HG03066 (cell line): ENCODE data around the gene PPP2R3A.
"Not testable (repeated sequence)": the region's sequence is repeated elsewhere in the genome, so short reads cannot be mapped to it uniquely, and the experiment has no call there.

Experiments
- ATAC-seq: cut with Tn5 transposase; IDR thresholded peaks from one replicate; pipeline ENCODE4 v1.9.1; 2021; ENCODE audit warnings: low read depth; ENCODE audit not compliant: unreplicated experiment

PPP2R3A gene

DNA sequence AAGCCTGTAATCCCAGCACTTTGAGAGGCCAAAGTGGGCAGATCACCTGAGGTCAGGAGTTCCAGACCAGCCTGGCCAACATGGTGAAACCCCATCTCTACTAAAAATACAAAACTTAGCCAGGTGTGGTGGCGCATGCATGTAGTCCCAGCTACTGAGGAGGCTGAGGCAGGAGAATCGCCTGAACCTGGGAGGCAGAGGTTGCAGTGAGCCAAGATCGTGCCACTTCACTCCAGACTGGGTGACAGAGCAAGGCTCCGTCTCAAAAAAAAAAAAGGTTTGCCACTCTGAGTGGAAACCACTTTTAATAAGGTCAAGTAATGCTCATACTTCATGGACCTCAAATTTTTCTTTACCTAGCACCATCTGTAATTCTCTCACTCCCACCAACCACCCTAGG lies 178.9 kb downstream of the PPP2R3A start:
- ATAC-seq: not testable (repeated sequence)

DNA sequence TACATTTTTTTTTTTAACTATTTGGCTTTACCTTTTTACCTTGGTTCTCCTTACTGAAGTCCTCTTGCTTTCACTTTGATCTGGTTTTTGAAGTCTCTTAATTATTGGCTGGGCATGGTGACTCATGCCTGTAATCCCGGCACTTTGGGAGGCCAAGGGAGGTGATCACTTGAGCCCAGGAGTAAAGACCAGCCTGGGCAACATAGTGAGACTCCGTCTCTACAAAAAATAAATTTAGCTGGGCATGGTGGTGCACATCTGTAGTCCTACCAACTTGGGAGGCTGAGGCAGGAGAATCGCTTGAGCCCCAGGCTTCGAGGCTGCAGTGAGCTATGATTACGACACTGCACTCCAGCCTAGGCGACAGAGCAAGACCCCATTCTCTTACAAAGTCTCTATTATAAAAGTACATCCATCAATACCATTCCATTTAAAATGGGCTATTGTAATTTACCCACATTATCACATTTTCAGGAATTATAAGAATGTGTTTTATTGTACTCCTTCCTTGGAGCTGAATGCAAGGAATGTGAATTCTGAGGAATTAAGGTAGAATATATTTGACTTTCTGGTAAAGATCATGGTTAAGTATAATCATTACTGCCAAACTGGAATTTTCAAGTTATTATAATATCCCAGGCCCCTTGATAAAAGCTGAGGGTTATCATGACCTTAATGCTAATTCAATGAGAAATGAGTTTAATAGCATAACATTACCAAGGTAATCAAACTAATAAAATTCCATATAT lies 181.6 kb downstream of the PPP2R3A start:
- ATAC-seq: no peak

DNA sequence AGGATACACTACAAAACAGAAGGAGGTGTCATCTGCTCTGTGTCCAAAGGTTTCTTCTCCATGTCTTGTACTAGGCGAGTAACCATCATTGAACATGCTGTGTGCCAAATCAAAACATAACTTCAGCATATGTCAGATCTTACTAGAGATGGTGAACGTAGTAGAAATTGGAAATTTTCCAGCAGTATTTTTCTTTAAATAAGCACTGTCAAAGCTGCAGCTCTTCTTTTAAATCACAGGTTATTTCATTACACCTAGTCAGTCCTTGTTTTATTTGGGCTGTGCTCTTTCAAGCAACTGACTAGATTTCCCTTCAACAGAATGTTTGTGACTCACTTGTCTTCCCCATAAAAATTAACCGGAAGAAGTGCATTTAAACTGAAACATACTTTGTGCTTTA lies 184.1 kb downstream of the PPP2R3A start:
- ATAC-seq: no peak

DNA sequence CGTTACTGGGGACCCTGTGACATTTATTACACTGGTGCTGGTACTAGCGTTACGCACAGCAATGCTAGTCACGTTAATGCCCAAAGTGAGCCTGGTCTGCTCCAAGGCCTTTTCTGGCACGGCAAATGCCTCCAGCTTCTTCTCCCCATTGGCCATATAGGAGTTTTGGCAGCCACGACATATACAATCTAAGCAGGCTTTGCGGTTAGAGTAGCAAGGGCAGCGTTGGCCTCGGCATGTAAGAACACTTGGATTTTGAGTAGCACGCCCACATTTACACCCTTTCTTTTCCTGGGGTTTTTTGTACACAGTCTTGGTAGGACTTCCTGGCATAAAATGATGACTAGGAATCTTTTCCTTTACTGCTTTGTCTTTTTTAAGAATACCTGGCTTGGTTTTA lies 185.7 kb downstream of the PPP2R3A start:
- no peak for ATAC-seq

DNA sequence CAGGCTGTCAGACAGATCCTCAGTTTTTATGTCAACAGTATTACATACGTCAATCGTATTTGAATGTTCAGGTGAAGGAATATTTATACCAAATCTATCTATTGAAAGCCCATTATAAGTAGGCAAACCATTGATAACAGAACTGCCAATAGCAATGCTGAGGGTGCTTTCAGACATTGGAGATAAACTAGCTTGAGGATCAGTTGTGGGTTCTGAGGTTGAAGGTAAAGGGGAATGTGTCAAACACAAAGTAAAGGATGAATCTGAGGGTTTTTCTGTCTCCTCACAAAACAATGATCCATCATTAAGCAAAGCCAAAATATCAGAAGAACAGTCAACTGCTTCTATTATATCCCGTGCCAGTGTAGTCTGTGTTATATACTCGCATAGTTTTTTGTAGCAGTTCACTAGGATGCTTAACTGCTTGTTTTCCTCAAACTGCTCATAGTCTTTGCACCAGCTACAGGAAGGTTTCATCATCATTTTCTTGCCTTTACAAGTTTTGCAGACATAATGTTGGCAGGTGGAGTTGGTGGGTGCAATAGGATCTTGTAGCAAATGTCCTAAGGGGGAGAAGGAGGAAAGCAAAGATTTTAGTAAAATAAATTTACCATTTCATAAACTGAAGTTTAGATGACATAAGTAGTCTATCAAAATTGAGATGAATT lies 186.8 kb downstream of the PPP2R3A start:
- ATAC-seq: no peak

DNA sequence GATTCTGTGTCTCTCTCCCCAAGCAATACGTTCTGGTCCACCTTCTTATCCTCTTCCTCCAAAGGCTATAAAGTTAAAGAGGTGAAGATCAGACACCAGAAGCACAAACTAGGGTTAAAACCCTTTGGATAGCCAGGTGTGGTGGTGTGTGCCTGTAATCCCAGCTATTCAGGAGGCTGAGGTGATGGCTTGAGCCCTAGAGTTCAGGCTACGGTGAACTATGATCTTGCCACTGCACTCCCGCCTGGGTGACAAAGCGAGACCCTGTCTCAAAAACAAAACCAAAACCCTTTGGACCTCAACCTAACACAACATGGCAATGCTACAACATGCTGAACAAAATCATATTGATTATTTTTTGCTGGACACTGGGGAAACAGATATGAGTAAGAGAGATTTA lies 187.4 kb downstream of the PPP2R3A start:
- no peak for ATAC-seq

DNA sequence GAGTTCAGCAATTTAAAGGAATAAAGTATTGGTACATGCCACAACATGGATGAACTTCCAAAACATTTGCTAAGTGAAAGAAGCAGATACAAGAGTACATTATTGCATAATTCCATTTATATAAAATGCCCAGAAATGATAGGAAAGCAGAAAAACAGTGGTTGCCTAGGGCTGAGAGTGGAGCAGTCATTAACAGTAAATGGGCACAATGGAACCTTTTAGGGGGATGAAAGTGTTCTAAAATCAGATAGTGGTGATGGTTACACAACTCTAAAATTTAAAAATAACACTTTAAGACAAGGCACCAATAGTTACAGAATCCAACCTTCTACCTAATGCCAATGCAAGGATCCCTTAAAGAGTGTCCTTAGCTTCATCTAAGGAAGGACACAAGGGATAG lies 196.0 kb downstream of the PPP2R3A start:
- no peak for ATAC-seq

DNA sequence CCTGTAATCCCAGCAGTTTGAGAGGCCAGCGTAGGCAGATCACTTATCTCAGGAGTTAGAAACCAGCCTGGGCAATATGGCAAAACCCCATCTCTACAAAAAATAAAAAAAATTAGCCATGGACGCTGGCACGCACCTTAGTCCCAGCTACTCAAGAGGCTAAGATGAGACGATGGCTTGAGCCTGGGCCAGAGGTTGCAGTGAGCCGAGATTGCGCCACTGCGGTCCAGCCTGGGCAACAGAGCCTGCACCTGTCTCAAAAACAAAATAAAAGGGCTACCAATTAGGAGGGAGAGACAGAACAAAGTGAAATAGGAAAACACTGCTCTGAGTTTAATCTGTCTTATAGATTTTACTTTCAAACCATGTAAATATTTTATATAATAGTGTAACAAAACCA lies 196.8 kb downstream of the PPP2R3A start:
- ATAC-seq: no peak

DNA sequence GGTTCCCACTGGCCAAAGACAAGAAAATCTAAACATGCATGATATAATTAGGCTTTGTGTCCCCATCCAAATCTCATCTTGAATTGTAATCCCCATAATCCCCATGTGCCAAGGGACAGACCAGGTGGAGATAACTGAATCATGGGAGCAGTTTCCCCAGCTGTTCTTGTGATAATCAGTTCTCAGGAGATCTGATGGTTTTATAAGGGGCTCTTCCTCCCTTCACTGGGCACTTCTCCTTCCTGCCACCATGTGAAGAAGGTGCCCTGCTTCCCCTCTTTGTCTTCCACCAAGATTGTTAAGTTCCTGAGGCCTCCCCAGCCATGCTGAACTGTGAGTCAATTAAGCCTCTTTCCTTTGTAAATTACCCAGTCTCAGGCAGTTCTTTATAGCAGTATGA lies 198.1 kb downstream of the PPP2R3A start:
- ATAC-seq: not testable (repeated sequence)

DNA sequence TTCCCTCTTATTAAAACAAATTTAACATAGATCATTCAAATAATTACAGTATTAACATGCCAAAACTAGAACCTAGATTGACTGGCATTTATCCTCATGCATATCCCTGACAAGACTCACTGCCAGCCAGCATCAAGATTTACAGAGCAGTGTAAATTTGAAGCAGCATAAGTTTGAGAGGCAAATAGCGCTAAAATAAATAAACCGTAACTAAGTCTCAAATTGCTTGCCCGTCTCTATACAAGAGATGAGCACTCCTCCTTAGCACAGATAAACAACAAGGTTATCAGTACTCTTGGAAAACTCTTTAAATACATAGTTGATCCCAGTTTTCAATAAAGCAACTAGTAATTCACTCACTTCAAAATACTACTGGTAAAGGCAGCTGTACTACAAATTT lies 201.0 kb downstream of the PPP2R3A start:
- ATAC-seq: no peak

DNA sequence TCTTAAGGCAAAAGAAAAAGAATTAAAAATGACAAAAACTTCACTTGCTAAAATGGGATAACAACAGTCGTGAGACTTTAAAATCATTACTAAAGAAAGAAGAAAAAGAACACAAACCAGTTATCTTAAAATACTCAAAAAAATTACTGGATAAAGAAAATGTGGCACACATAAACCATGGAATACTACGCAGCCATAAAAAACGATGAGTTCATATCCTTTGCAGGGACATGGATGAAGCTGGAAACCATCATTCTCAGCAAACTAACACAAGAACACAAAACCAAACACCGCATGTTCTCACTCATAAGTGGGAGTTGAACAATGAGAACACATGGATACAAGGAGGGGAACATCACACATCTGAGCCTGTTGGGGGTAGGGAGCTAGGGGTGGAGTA lies 202.7 kb downstream of the PPP2R3A start:
- not testable (repeated sequence) for ATAC-seq

DNA sequence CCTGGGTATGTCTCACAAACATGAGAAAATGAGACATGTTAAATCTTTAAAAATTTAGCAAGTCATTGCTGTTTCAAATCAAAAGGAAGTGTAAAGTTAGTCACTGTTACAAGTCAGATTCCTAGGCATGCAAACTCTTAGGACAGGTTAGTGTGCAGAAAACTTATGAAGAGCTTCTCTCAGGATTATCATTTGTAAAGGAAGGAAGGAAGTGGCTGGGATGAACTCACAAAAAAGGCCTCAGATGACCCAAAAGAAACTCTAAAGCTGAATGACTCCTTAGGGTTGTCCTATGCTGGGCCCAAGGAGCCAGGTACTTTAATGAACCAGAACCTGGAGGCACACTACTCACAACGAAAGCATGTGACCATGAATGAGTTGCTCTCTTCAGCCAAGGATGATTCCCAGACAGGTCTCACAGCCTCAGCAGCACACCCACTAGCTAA lies 205.6 kb downstream of the PPP2R3A start:
- no peak for ATAC-seq

DNA sequence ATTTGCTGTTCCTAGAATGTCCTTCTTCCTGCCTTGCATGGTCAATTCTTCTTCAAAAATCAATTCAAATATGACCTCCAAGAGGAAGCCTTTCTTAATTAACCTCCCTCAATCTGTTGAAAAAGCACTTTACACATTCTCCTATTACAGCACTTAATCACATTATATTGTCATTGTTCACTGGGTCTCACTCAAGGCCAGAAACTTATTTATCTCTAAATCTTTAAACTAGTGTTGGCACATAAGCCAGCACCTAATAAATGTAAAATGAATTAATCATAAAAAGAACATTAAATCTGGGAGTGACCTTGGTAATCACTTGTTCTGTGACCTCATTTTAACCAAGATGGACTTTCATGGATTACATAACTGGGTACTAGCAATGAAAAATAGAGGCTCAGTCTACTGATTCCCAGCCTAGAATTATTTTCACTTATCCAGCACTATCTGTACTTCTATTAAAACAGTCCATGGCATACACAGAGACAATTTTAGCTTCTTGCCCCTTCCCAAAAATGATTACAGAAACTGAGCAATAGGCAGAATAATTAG lies 208.5 kb downstream of the PPP2R3A start:
- no peak for ATAC-seq

DNA sequence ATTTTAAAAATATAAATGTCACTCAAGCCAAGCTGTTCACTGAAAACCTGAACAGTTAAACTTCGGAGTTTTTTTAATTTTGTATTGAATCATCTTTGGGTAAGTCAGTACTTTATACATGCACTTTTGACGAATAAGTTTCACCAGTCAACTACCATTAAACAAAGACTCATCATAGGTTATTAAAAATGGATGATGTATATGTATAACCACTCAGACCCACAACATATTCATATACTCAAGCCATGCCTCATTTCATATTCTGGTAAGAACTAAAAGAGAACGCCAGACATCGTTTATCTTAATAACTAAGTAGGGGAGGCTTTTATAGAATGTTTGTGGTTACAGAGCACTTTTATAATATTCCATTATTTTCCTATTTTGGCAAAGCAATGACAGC lies 212.3 kb downstream of the PPP2R3A start:
- ATAC-seq: no peak

DNA sequence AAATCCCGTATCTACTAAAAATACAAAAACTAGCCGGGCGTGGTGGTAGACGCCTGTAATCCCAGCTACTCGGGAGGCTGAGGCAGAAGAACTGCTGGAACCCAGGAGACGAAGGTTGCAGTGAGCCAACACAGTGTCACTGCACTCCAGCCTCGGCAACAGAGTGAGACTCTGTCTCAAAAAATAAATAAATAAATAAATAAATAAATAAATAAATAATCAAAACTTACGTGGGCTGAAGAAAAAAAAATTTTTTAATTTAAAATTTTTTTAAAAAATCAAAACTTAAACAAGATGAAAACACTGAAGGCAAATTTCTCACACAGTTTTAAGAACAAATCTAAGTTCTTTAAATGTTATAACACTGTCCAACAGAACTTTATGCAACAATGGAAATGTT lies 216.2 kb downstream of the PPP2R3A start:
- ATAC-seq: no peak

DNA sequence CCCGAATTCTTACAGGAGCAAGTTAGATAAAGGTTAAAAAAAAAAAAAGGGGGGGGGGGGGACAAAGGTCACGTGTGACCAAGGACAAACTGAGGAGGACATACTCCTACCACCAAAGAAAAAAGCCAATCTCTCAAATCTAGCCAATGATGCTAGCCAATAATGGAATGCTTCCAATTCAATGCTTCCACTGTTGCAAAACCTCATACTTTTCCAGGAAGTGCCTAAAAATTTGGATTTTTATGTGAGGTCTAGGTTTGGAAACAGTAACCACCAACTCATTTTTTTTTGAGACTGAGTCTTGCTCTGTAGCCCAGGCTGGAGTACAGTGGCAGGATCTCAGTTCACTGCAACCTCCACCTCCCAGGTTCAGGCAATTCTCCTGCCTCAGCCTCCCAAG lies 219.2 kb downstream of the PPP2R3A start:
- ATAC-seq: no peak

DNA sequence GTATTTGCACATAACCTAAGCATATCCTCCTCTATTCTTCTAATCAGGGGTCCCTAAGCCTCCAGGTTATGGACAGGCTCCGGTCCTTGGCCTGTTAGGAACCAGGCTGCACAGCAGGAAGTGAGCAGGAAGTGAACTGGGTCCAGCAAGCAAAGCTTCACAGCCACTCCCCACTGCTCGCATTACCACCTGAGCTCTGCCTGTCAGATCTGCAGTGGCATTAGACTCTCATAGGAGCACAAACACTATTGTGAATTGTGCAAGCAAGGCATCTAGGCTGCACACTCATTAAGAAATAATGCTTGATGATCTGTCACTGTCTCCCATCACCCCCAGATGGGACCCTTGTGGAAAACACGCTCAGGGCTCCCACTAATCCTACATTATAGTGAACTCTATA lies 220.8 kb downstream of the PPP2R3A start:
- no peak for ATAC-seq

DNA sequence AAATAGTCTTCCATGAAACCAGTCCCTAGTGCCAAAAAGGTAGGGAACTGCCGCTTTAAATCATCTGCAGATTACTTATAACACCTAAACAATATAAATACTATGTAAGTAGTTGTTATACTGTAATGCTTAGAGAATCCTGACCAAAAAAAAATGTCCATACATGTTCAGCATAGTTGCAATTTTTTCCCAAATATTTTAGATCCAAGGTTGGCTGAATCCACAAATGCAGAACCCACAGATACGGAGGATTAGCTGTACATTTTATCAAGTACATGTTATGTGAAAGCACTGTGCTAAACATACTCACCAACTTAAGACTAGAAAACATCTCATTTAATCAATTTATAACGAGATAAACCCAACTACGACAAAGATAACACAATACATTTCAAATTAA lies 221.3 kb downstream of the PPP2R3A start:
- no peak for ATAC-seq

DNA sequence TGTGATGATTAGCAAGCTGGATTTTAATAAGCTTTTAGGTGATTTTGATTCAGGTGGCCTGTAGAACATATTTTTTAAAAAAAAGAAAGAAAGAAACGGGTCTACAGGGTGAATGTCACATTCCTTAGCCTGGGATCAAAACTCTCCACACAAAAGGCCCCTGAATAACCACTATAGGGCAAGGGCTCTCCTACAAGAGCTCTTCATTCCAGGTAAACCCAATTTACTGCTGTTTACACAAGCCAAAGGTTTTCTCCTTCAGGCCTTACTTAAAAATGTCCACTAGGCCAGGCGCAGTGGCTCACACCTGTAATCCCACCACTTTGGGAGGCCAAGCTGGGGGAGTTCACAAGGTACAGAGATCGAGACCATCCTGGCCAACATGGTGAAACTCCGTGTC lies 222.3 kb downstream of the PPP2R3A start:
- ATAC-seq: no peak

DNA sequence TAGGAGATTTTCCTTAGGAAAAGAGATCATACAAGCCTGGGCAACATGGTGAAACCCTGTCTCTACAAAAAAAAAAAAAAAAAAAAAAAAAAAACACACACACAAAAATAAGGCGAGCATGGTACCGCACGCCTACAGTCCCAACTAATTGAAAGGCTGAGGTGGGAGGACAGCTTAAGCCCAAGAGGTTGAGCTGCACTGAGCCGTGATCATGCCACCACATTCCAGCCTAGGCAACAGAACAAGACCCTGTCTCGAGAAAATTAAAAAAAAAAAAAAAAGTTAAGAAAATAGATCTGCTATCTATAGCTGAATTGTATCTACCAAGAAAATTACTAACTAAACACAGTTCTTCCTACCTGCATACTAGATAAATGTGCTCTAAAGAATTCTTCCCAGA lies 223.5 kb downstream of the PPP2R3A start:
- no peak for ATAC-seq

DNA sequence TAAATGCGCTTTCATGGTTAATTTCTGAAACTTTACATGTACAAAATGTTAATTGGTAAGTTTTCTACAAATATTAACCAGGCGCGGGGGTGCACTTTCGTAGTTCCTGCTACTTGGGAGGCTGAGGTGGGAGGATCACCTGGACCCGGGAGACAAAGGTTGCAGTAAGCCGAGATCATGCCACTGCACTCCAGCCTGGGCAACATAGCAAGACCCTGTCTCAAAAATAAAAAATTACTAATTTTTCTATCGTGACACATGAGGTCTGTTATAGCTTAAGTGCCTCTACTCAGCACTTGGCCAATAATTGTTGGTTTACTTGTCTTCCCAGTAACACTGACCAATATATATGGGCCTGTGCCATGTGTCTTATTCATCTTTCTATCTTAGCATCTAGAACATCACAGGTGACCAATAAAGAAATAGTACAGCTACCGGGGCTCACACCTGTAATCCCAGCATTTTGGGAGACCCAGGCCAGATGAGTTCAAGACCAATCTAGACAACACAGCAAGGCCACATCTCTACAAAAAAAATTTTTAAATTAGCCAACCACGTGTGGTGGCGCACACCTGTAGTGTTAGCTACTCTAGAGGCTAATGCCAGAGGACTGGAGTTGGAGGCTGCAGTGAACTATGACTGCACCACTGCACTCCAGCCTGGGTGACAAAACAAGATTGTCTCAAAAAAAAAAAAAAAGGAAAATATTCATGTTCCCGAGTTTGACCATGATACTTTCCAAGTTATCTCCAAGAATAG lies 224.5 kb downstream of the PPP2R3A start:
- ATAC-seq: no peak
